ENCODE measurements around the gene RTCB.

DNA sequence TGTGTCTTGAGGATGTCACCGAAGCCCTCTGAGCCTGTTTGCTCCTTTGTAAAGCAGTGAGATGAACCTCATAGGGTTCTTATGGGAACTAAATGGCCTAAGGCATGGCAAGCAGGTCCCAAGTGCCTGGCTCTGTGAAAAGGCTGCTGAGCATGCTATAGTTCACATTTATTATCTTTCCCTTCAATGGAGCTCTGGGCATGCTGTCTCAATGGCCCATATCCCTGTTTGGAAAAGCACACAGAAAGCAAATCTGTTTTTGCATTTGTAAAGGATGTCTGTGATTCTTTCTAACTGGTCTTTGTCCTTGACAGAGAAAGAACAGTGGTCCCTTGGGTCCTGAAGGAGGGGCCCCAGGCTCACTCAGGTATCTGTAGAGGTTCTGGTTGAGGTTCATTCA is 26.4 kb downstream of the RTCB start:
- TF ChIP-seq, protein P1, sequence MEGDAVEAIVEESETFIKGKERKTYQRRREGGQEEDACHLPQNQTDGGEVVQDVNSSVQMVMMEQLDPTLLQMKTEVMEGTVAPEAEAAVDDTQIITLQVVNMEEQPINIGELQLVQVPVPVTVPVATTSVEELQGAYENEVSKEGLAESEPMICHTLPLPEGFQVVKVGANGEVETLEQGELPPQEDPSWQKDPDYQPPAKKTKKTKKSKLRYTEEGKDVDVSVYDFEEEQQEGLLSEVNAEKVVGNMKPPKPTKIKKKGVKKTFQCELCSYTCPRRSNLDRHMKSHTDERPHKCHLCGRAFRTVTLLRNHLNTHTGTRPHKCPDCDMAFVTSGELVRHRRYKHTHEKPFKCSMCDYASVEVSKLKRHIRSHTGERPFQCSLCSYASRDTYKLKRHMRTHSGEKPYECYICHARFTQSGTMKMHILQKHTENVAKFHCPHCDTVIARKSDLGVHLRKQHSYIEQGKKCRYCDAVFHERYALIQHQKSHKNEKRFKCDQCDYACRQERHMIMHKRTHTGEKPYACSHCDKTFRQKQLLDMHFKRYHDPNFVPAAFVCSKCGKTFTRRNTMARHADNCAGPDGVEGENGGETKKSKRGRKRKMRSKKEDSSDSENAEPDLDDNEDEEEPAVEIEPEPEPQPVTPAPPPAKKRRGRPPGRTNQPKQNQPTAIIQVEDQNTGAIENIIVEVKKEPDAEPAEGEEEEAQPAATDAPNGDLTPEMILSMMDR (IDR thresholded peaks at IDR 0.05): no peak
- no peak for TF ChIP-seq POLR2AphosphoS5 (IDR thresholded peaks at IDR 0.05)

All from prostate gland (tissue), 2 donors.